GM19438 (cell line): ENCODE data around the gene CDCA4.
A peak's percentile ranks its signal among the peaks of the same experiment; 100 is the strongest.

Source experiments
- ATAC-seq: cut with Tn5 transposase; IDR thresholded peaks from one replicate; pipeline ENCODE4 v1.9.1; 2021; ENCODE audit warnings: low read depth; ENCODE audit not compliant: unreplicated experiment

The CDCA4 gene

DNA sequence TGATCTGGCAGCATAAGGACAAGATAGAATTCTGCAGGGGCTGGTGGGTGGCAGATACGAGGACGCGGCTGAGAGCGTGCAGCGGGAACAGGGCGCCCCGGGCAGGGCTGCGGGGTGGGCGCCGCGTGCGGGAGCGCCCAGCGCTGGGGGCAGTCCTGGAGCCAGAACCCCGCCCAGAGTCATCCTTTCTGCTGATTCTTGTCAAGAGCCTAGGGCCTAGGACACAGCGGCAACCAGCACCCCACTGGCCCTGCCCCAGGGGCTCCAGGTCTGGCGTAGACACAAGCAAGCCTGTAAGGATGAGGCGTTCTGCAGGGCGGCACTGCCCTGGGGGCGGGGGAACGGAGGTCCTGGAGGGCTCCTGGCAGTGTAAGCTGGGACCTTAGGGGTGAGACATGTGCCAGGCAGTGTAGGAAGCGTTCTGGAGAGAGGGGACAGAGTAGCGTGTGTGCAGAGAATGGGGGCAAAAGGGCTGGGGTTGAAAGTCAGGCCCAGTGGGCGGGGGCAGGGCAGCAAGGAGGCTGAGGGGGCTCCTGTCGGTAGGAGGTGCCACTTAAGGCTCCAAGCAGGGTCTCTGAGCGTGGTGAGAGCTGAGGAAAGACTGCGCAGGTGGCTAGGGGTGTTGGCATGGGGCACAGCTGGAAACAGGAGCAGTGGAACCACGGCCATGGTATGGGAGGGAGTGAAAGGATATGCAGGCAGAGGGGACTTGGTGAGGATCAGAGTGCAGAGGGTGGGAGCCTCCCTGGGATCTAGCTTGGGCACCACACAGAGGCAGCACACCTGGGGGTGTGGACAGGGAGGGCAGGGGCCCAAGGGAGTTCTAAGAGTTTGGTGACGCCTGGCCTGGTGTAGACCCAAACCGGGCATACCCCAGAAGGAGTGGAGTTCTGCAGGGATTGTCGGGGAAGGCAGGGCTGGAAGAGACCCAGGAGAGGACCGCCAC is 41.9 kb downstream of the CDCA4 start:
- ATAC-seq, result no peak

DNA sequence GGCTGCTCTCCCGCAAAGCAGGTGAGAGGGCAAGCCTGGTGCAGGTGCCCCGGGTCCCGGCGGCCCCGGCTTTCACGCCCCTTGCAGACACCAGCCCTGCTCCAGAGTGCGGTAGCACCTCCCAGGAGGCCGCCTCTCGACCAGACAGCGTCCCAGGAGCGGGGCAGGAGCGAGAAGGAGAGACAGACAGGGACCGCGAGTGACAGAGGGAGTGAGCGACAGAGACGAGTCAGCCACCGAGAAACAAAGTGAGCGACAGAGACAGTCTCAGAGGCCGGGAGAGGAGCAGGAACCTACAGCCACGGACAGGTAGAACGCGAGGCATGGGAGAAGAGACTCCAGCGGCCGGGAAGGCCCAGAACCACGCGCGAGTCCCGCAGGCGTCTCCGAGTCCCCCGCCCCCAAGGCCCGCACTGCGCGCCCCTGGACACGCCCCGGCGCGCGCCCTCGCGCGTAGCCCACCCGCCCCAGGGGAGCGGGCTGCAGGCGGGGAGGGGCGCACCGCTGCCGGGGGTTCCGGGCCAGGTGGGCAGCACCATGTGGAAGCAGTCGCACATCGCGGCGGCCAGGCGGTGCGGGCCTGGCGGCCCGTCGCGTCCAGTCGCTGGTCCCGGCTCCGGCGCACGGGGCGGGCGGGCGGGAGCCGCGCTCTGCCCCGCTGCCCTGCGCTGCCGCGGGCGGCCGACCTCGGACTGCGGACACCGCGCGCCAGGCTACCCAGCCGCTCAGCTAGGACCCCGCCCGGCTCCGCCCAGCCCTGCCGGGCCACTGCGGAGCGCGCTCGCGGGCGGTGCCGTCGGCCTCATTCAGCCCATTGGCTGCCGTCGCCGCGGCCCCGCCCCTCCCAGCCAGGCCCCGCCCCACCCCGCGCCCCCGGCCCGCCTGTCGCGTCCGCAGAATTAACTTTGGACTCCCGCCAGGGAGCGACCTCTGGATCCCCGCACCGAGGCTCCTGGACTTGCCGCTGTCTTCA is 42.9 kb downstream of the CDCA4 start, which contains the start of gene AHNAK2:
AHNAK2 (minus strand) TSS at position 694 of the 973 bp plus-strand sequence; CDS start at position 557, 137 bp downstream.
- ATAC-seq, result no peak

DNA sequence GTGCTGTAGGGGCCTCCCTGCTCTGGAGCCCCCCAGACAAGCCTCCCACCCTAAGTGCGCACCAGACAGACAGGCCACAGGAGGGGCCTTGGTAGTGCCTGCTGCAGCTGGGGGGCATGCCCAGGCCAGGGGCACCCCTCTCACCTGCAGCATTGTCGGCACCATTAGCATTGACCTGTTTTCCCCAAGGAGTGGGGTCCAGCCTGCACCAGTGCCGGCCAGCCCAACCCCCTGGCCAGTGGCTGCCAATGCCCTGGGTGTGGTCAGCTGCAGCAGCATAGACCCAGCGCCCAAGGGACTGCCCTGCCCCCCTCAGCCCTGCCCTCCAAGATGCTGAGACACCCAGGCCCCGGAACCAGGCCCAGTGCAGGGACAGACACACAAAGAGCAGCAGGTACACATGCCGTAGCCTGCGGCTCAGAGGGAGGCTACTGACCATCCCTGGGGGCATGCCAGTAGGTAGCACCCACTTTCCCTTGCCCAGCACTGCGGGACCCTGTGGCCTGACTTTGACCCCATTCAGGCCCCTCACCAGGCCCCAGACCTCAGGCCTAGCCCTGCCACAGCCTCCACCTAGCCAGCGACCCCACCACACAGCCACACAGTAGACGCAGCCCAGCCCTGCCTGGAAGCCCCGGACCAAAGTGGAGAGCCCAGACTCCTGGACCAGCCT is 43.7 kb downstream of the CDCA4 start:
- no peak for ATAC-seq

DNA sequence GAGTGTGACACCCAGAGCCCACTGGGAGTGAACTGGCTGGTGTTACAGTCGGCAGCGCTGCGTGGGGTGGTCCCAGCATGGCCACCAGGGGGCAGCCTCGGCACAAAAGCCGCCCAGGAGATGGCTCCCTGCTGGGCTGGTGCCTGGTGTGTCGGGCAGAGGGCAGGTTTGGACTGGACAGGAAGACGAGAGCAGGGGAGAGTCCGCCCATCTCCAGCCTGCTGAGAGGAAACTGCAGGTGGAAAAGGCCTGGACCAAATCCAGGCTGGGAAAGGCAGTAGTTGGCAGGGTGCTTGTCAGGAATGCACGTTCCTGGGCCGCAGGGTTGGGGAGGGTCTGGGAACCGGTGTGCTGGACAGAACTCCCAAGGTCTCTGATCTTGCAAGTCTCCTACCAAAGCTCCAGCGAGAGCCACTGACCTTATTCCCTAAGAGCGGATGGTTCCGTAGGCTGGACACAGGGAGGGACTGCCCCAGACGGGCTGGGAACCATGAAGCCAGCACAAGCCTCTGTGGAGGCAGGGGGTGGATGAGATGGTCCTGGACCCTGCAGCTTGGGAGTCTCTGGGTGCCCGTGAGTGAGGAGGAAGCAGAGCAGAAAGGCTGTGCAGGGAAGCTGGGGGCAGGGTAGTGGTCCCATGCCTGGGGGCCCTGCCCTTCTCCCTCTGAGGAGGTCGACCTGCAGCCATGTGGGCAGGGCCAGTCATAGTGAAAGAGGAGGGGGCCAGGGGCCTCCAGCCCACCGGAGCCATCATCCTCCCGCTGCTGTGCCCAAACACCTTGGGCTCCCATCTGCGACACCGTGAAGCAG is 44.5 kb downstream of the CDCA4 start:
- ATAC-seq, result peak; percentile 49

DNA sequence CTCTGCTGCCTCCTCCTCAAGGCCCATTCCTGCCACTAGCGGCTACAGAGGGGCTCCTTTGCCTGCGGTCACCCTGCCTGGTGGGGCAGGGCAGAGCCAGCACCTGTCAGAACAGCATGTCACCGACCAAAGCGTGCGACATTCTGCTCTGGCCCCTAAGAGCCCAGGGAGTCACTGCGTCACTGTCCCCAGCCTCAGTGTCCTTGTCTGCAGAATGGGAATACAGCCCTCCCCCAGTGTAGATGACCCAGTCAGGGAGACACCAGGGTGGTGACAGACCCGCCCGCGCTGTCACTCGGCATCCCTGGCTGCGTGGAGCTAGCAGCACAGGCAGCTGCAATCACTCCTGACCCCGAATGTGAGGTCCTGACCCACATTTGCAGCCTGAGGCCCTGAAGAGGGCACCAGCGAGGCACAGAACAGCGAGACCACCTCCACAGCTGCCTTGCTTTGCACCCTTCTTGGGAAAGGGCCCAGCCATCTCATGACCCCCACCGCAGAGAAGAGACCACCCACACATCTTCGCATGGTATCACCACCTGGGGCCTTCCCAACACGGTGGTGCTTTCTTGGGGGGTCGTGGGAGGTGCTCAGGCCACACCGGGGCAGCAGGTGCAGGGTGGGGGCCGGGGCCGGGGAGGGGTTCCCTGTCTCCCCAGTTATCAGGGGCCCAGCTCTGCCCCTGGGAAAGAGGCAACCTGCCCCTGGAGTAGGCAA is 45.2 kb downstream of the CDCA4 start:
- ATAC-seq, result no peak

DNA sequence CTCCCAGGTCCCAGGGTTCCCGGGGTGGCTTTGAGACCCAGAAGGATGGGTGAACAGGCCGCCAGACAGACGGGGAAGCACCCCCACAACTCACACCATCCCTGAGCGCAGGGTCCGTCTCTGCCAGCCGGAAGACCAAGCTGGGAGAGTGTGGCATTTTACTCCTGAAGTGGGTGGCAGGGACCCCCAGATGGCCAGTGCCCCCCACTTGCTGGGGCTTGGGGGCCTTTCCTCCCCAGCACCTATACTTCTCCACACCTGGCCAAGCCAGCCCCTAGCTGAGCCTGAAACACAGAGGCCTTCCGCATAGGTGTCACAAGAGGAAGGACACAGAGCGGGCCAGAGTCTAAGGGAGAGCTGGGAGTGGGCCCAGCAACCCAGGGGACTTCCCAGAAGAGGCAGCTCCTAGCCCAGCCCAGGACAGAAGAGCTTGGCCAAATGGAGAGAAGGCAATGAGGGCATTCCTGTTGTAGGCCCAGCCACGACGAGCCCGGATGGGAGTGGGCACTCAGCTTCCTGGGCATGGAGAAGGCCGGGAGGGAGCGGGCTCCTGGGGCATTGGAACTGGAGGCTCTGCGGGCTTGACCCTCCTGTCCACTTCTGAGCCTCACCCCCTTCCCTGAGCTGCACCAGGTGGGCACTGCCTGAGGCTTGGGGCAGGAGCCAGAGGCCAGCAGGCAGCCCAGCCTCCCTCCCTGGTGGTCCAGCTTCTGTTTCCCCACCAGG is 46.1 kb downstream of the CDCA4 start:
- no peak for ATAC-seq

DNA sequence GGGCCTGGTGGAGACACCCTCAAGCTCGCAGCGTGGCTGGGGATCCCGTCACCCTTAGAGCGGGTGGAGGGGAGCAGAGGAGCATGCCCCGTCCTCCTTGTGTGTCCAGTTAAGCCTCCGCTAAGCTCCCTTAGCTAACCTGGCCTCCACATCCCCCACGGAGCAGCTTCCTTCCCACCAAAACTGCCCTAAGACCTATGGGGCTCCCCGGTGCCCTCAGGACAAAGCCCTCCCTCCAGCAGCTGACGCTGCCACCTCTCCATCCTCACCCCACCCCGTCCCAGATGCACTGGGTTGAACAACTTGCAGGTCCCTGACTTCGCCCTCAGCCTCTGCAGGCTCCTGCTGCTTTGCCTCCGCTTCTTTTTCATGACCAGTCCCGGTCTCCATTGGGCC is 46.7 kb downstream of the CDCA4 start:
- no peak for ATAC-seq

DNA sequence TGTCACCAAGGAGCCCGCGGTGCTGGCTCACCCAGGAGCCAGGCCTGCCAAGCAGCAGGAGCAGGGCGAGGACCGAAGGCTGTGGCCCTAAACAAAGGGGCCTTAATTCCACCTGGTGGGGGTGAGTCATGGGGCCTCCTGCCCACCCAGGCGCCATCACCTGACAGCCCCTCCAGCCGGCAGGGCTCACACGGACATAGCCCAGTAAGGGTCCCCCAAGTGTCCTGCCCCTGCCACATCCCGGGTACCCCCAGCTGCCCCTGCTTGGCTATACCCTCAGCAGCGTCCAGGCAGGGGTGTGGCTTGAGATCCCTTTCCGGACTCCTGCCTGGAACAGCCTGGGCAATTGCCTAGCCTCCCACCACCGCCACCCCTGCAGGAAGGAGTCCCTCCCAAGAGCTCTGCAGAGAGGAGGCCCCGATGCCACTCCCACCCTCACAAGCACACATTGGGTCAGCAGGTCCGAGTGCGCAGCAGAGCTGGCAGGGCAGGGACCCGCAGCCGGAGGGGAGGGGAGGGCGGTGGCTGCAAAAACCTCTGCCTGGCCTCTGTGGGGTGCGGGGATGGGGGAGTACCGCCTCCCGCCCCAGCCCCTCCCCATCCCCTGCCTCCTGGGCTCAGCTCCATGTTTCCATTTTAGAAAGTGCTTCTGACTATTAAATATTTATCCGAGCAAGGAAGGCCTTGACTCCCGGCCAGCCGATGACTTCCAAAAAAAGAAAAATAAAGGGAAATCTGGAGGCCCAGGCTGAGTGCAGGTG is 47.3 kb downstream of the CDCA4 start:
- ATAC-seq, result no peak

DNA sequence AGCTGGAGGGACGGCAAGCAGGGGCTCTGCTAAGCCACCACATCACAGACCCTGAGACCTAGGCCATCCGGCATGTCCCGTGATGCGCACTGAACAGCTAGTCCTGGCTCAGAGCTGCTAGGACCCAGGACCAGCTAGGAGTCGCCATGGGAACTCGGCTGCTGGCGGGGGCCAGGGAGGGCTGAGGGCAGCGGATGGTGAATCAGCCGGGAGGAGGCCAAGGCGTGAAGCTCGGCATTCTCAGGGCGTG is 47.8 kb downstream of the CDCA4 start:
- no peak for ATAC-seq

DNA sequence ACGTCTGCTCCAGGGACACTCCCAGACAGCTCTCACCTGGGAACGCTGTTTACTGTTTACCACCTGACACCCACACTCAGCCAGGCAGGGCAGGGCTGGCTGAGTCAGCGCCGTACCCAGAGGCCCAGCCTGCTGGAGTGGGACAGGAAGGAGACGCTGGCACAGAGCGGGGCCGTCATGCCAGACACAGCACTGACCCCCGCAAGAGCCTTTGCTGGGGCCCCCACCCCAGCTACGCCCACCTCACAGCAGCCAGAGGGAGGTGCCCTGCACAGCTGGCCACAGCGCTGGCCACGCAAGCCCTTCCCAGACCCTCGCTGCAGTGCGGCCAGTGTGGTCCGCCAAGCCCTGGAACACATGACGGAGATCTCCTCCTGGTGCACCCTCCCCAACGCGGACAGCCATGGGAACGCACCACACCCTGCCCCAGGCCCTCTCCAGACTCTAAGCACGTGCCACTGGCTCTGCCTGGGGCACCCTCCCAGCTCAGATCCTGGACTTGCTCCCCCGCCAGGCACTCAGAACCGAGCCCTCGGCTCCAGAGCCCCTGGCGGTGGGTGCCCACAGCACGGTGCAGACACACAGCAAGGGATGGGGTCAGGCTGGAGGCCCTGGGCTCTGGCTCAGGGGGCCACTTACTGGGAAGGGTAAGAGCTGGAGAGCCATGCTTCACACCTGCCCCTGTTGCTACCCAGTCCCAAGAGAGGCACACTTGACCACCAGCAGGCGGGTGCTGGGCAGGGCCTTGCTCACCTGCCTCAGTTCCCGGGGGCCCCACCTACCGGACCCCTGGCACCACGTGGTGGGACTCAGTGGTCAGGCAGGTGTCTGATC is 48.4 kb downstream of the CDCA4 start:
- ATAC-seq, result no peak

DNA sequence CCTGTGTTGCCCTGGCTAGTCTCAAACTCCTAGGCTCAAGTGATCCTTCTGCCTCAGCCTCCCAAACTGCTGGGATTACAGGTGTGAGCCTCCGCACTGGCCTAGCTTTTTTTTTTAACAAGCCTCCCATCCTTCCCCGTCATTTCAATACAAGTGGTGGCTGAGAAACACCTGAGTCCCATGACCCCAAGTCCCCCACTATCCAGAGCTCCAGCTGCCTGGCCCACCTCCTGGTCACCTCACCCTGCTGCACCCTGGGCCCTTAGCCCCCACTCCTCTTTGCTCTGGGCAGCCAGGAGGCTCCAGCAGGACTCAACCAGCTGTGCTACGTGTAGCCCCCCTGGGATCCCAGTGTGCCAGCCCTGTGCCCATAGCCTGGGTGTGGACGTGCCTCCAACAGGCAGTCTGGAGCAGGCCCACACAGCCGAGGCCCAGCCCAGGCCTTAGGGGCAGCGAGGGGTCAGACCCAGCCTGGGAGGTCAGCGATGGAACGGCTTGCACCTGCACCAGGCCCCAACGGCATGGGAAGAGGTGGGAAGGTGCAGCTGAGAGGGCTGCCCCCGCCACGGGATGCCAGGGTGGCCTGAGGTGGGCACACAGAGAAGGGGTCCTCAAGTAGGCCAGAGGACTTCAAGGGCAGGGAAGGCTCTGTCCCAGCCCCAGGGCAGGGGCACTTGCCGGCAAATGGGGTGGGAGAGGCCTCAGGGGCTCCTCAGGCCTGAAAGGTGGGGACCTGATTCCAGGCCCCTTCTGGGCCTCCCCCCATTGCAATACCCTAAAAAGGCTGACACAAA is 49.2 kb downstream of the CDCA4 start:
- no peak for ATAC-seq

DNA sequence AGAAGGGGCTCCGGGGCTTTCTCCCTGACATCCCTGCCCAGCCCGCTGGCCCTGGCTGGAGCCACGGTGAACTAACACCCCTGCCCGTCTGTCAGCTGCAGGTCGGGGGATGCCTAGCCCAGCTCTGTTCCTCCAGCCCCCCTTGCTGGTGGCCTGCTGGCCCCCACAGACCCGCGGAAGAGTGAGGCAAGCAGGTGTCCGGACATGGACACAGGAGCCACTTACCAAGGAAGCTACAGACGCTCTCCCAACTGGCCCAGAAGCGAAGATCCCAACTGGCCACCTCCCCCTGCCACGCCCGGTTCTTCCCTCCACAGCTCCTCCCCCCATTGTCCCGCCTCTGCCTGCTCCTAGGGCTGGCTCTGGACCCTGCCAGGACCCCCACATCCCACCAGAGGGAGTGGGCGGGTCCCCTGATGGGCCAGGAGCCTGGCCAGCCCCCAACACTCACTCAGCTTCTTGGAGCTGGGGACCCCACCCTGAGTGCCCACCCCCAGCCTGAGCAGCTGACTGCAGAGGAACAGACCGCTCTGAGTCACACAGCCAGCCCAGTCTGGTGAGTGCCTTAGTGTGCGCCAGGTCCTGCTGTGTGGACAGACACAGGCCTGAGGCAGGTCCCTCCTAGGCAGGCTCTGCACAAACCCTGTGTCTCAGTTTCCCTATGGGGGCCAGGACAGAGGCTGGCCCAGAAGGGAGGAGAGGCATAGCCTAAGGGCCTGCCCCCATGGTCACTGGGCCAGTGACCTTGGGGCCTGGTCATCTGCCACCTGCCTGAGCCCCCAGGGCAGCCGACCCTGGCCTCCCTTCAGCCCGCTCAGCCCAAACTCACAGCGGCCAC is 50.4 kb downstream of the CDCA4 start:
- no peak for ATAC-seq

DNA sequence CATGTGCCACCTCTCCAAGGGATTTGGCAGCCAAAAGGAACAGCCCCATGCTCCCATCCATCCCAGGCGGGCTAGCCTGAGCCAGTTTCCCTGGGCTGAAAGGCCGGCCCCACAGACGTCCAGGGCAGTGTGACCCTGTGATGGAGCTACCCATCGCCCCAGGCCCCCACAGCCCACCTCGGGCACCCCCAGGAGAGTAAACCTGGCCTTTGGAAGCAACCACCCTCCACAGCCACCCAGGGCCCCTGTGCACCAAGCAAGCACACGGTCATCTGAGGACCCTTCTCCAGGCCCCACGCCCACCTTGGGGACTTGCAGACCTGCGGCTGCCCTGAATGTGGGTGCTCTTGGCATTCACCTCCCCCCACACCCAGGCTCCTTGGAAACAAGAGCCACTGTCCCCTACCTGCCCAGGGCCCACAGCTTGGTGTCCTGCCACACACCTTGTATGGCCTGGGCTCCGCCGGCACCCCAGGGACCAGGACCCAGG is 51.1 kb downstream of the CDCA4 start:
- ATAC-seq, result no peak

DNA sequence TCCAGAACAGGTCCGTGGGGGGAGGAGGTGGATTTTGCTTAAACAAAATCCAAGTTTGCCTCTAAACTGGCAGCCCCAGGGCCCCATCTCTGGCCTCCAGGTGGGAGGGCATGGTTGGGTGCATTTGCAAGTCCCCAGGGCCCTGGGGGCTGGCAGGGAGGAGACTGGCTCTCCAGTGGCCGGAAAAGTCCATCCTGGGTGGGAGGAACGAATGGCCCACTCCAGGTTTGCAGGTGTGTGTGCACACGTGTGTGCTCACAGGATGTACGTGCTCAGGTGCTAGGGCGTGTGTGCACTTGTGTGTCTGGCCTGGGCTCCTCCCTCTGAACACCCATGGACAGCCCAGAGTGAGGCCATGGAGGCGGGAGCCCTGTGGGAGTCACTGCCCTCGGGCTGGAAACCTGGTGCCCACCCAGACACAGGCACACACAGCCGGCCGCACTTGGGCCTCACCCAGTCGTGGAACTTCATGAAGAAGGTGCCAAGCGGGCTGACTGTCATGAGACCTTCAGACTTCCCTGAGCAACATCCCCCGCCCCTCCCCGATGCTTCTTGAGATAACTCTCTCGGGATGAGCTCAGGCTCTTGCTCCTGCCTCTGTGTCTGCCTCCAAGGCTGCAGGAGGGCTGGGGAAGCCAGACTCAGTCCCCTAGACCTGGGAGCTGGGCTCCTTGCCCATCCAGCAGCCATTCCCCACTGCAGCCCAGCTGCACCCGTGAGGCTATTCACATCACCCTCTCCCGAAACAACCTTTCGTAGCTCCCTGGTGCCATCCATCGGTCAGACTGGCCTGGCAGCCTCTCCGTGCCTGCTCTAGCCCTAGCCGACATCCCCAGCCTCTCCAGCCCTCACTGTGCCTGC is 52.1 kb downstream of the CDCA4 start:
- ATAC-seq, result no peak

DNA sequence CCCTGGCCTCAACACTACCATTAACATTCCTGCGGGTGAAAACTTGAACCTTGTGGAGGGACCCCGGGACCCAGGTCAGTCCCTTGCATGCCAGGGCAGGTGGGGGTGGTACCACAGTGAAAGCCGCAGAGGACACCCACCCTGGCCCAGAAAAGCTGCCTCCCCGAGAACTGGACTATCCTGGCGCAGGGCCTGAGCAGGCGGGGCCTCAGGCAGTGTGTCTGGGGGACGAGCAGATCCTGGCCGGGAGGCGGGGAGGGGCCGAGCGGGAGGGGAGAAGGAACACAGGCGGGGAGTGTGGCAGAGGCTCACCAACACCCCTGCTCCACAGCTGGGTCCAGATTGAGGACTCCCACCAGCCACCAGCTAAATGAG is 52.7 kb downstream of the CDCA4 start:
- ATAC-seq, result no peak
